ENCODE data around the gene HIGD1B. TPM values are rescaled to one million over a fixed set of nuclear protein-coding genes. Genes with fewer than 3 reads are reported as not detected.

The HIGD1B gene
- total and polyA plus RNA-seq, 2 of the 13 experiments (the other 11 are each of a cell fraction or from before 2014, with no cell fraction given), result not detected

DNA sequence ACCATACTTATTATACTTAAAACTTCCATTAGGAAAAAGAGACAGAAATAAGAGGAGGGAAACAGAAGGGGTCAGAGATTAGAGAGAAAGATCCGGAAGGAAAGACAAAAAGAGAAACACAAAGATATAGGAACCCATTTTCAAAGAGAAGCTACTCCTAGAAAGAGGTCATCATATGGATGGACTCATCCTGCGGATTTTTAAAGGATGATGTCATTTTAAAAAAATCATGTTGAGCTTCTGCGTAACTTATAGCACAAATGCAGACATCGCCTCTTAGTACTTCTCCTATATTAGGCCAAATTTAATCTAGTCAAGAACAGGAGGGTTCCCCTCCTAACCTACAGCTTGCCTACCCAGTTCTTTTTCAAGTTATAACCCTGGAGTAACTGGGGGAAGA is 33.5 kb downstream of the HIGD1B start:
- BruUV-seq (replicated peaks), result no TSS peak
- H3K9ac ChIP-seq (ENCODE audit: insufficient read depth, low read depth, low read length), result no peak overlapping the region
- POLR2A ChIA-PET, result no interaction called here
- CTCF ChIA-PET (ENCODE audit: low intra/inter-chr PET ratio, low total read pairs), result no interaction called here
- H3K27me3 ChIP-seq (ENCODE audit: control insufficient read depth in 1 of 2, insufficient read depth in 2 of 2, low read length in 2 of 2), result no peaks in the 10 kb centered on the region
- intact Hi-C loops (cut with micrococcal nuclease; ENCODE audit: unreplicated experiment) (no loop called here), in situ Hi-C loops (cut with HindIII; ENCODE audit: extremely low pct_ligation_motif_present, low pct_unique_long_range_greater_than_20kb) (no loop called here)
- H3K4me2 ChIP-seq (ENCODE audit: low read depth, low read length), result no peak overlapping the region
- DNase-seq (ENCODE audit: low spot score) (no peak), ATAC-seq (no peak), FAIRE-seq (no peak)
- WGBS (ENCODE audit: low lambda C conversion rate), result 97% methylated on average over 4 of the region's 4 CpGs
- no peak overlapping the region for H3K27ac ChIP-seq (ENCODE audit: extremely low read length, insufficient read depth, low read length)
- no peak overlapping the region for H2AFZ ChIP-seq (ENCODE audit: low read length)
- H3K79me2 ChIP-seq (ENCODE audit: insufficient read depth, low read length), result no peaks in the 10 kb centered on the region
- H3K4me1 ChIP-seq (ENCODE audit: insufficient read depth, low read length), result no peaks in the 10 kb centered on the region
- no peaks in the 10 kb centered on the region for H4K20me1 ChIP-seq (ENCODE audit: insufficient read depth, low read length)
- H3K36me3 ChIP-seq (replicated peaks in 1 of 2; ENCODE audit: control insufficient read depth in 1 of 2, insufficient read depth in 2 of 2, low read length in 2 of 2), result peaks cover 46 to 94% of the 10 kb centered on the region in 2 experiments
- no peak for TF ChIP-seq DPF2 (CRISPR knock-in tag; IDR thresholded peaks at IDR 0.05; ENCODE audit: borderline replicate concordance, low read depth)
- TF ChIP-seq ATF7 (IDR thresholded peaks at IDR 0.05), result peak; percentile 96
- no peak for TF ChIP-seq ATF7 (CRISPR knock-in tag; IDR thresholded peaks at IDR 0.05)
- no peak for TF ChIP-seq SMAD1 (CRISPR knock-in tag; IDR thresholded peaks at IDR 0.05; ENCODE audit: borderline replicate concordance, low read depth)
- TF ChIP-seq PHB2 (IDR thresholded peaks at IDR 0.05; ENCODE audit: partially characterized antibody), result no peak
- TF ChIP-seq, protein P1, sequence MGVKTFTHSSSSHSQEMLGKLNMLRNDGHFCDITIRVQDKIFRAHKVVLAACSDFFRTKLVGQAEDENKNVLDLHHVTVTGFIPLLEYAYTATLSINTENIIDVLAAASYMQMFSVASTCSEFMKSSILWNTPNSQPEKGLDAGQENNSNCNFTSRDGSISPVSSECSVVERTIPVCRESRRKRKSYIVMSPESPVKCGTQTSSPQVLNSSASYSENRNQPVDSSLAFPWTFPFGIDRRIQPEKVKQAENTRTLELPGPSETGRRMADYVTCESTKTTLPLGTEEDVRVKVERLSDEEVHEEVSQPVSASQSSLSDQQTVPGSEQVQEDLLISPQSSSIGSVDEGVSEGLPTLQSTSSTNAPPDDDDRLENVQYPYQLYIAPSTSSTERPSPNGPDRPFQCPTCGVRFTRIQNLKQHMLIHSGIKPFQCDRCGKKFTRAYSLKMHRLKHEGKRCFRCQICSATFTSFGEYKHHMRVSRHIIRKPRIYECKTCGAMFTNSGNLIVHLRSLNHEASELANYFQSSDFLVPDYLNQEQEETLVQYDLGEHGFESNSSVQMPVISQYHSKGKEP (CRISPR knock-in tag; IDR thresholded peaks at IDR 0.05), result no peak
- TF ChIP-seq, protein P2, sequence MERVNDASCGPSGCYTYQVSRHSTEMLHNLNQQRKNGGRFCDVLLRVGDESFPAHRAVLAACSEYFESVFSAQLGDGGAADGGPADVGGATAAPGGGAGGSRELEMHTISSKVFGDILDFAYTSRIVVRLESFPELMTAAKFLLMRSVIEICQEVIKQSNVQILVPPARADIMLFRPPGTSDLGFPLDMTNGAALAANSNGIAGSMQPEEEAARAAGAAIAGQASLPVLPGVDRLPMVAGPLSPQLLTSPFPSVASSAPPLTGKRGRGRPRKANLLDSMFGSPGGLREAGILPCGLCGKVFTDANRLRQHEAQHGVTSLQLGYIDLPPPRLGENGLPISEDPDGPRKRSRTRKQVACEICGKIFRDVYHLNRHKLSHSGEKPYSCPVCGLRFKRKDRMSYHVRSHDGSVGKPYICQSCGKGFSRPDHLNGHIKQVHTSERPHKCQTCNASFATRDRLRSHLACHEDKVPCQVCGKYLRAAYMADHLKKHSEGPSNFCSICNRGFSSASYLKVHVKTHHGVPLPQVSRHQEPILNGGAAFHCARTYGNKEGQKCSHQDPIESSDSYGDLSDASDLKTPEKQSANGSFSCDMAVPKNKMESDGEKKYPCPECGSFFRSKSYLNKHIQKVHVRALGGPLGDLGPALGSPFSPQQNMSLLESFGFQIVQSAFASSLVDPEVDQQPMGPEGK (CRISPR knock-in tag; IDR thresholded peaks at IDR 0.05), result no peak
- TF ChIP-seq RNF2 (conservative IDR thresholded peaks at IDR 0.05; ENCODE audit: low read depth), result no peak
- H3K9me3 ChIP-seq (ENCODE audit: low read length), result no peaks in the 10 kb centered on the region
- H3K4me3 ChIP-seq (replicated peaks in 1 of 3; ENCODE audit: insufficient read depth in 1 of 3, low read depth in 2 of 3, low read length in 3 of 3), result no peak overlapping the region

All from HepG2 (cell line).